Choroid plexus epithelial cell (primary cell): ENCODE measurements around the gene LBP.

Experiments used
- DNase-seq: peaks from one replicate; pipeline ENCODE4 v3.0.0-alpha.2; 2010; ENCODE audit warnings: low read depth
- H3K4me3 ChIP-seq: 2 replicates; pipeline ENCODE4 v1.5.1; 2011; ENCODE audit warnings: low read depth, mild to moderate bottlenecking, control low read depth, low read length, moderate library complexity
- CTCF ChIP-seq: conservative IDR thresholded peaks from 2 replicates; pipeline ENCODE4 v1.5.1; 2011; ENCODE audit warnings: low read depth, mild to moderate bottlenecking, control low read depth, inconsistent platforms, low read length, moderate library complexity

LBP gene

GRCh38 chr20:38346247-38346651 is at the start of gene LBP:
LBP (plus strand) TSS chr20:38346482; CDS start chr20:38346517, 35 bp downstream.
- no peak for DNase-seq

GRCh38 chr20:38297916-38298674 is 48.2 kb upstream of the LBP start:
- no peak for DNase-seq
- no peak overlapping the region for H3K4me3 ChIP-seq
- no peak for TF ChIP-seq CTCF

More at GRCh38 chr20:38346247-38346651, at the start of gene LBP:
- no peak for TF ChIP-seq CTCF
- no peak within 1 kb of the TSS for H3K4me3 ChIP-seq

- TF ChIP-seq CTCF: no peak
Observed at GRCh38 chr20:38298768-38299288, 47.5 kb upstream of the LBP start.

GRCh38 chr20:38299963-38300362 is 46.3 kb upstream of the LBP start:
- no peak overlapping the region for H3K4me3 ChIP-seq
- no peak for TF ChIP-seq CTCF

More at GRCh38 chr20:38298768-38299288, 47.5 kb upstream of the LBP start:
- peak; percentile 85 for DNase-seq
- H3K4me3 ChIP-seq: no peak overlapping the region

GRCh38 chr20:38300438-38300837 is 45.8 kb upstream of the LBP start:
- H3K4me3 ChIP-seq: no peak overlapping the region
- DNase-seq: no peak
- no peak for TF ChIP-seq CTCF

More at GRCh38 chr20:38299963-38300362, 46.3 kb upstream of the LBP start:
- DNase-seq: no peak

- no peak overlapping the region for H3K4me3 ChIP-seq
- no peak for TF ChIP-seq CTCF
- DNase-seq: no peak
Observed at GRCh38 chr20:38301309-38301708, 45.0 kb upstream of the LBP start.

GRCh38 chr20:38302786-38303185 is 43.5 kb upstream of the LBP start:
- no peak overlapping the region for H3K4me3 ChIP-seq
- TF ChIP-seq CTCF: no peak
- DNase-seq: peak; percentile 54
